Stromal cell of bone marrow (primary cell): ENCODE results near the gene HPD.
"Not testable (repeated sequence)": the region's sequence is repeated elsewhere in the genome, so short reads cannot be mapped to it uniquely, and the experiment has no call there.

Experiments used
- DNase-seq: peaks from one replicate; pipeline ENCODE4 v3.0.0-alpha.2; 2012; ENCODE audit warnings: low read depth

The HPD gene

GRCh38 chr12:121799842-121800693 is 58.6 kb downstream of the HPD start:
- DNase-seq: peak; percentile 86

- DNase-seq: peak; percentile 75
Measured at GRCh38 chr12:121799156-121799841, 59.4 kb downstream of the HPD start.

GRCh38 chr12:121798787-121799155 is 59.9 kb downstream of the HPD start:
- no peak for DNase-seq

DNA sequence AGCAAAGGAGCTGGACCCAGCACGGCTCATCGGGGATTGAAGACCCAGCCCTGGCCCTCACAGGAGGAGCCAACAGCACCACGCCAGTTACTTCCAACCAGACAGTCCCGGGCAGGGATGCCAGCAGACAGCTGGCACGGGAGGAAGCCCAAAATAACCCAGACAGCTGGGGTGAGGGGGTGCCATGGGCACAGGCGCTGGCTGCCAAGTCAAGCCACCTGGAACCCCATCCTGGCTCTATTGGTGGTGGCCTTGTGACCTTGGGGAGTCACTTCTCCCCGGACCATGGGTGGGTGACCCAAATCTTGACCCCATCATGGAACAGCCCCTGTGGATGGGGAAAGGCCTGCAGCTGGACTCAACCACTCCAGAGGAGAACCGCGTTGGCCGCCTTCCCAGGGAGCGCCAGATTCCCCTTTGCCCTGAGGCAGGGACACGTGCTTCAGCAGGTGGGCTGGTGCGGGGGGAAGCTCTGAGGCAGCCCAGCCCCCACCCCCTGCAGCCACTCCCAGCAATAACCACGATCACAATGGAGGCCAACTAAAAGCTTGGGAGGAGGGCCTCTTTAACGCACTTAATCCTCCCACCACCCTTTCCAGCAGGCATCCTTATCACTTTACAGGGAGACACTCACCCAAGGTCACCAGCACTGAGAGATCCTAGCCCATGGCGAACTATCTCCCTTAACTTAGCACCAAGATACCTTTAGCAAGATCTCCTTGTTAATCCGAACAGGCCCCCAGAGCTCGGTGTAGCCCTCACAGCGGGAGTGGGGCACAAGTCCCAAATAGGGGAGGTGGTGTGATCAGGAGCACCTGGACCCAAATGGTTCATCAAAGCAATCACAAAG is 60.5 kb downstream of the HPD start:
- DNase-seq: no peak

GRCh38 chr12:121796855-121797751 is 61.6 kb downstream of the HPD start:
- peak; percentile 75 for DNase-seq

- DNase-seq: no peak
Measured at GRCh38 chr12:121795034-121795968, 63.4 kb downstream of the HPD start.

GRCh38 chr12:121794534-121795033 is 64.1 kb downstream of the HPD start:
- DNase-seq: no peak

GRCh38 chr12:121793838-121794533 is 64.7 kb downstream of the HPD start:
- DNase-seq: peak; percentile 72

GRCh38 chr12:121793440-121793837 is 65.2 kb downstream of the HPD start, which contains the start of gene RHOF:
Gene RHOF, minus strand, starts transcription at chr12:121793688. Its CDS starts 55 bp downstream, at chr12:121793633.
- no peak for DNase-seq

GRCh38 chr12:121792607-121793439 is 65.8 kb downstream of the HPD start:
- no peak for DNase-seq

DNA sequence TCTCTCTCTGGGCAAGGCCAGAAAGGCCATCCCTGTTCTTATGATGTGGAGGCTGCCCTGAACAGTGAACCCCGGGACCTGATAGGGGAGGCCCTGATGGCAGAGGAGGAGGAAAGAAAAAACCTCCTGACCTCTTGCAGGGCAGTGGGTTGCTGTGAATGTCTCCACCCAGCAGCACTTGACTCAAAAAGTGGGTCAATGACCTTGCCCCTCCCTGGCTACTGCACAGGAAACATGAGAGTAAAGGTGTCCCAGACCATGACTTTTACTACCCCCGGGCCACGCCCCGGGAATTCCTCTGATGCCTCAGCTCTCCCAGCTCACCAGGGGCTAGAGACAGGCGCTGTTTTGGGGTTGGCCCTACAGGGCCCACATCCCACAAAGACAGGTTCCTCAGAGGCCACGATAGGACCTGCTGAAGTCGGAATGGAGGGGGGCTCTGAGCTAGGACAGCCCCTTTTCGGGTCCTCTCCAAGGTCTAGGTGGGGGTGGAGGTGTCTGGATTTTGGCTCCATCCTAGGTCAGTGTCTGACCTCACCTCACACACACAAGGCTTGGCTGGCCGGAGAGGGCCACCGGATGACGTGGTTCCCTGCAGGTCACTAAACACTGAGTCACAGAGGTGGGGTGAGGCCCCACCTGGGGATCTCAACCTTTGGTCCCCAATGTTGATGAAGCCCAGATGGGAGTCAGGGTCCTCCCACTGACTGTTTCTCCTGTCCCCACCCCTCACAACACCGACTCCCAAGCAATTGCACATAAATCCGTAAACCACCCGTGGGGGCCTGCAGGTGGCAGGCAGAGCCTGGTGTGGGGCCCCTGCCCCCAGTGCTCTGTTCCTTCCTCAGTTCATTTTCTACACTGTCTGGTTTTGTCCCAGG is 66.7 kb downstream of the HPD start:
- no peak for DNase-seq

DNA sequence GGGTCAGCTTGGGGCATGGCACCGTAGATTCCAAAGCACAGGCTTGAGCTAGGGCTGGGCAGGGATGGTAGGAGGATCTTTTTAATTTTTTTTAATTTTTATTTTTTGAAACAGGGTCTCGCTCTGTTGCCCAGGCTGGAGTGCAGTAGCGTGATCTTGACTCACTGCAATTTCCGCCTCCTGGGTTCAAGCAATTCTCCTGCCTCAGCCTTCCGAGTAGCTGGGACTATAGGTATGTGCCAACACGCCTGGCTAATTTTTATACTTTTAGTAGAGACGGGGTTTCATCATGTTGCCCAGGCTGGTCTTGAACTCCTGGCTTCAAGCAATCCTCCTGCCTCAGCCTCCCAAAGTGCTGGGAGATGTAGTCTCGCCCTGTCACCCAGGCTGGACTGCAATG is 67.9 kb downstream of the HPD start:
- DNase-seq: not testable (repeated sequence)

DNA sequence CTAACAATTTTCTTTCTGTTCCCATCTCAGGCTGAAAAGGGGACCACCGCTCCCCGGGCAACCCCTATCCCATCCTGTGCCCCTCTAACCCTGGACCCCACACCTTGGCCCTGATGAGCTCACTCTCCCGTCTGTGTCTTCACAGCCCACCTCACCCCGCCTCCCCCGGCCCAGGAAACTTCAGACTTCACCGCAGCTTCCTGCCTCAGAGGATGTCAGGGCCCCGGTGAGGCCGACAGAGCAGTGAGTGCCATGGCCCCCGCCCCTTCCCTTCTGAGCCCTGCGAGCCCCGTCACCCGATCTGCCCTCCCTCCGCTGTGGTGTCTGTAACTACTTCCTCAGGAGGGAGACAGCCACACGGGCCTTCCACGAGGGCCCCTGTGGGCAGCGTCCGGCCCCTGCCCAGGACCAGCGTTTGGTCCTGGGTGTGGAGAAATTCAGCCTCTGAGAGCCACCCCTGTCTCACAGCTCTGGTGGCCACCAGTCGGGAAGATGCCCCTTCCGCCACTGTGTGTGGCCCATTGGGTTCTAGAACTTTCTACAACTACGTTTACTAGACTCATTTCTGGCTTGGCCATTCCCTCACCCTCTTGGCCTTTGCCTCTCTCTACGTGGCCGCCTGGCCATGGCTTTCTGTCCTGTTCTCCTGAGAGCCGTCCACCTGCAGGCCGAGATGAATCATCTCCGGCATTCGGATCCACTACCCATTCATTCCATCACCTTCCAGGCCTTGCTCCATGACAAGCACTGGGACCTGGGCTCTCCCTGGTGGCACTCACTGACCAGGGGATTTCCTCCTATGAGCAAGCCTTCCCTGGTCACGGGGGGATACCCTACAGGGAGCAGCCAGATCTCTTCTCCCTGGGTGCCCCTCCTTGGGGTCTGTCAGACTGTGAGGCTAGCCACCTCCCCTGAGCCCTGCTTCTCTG is 68.6 kb downstream of the HPD start:
- DNase-seq: no peak
